Measurements from ENCODE around the gene NOD2. TPM values are rescaled to one million over a fixed set of nuclear protein-coding genes. Genes with fewer than 3 reads are reported as not detected.

NOD2 gene
- total RNA-seq, 1 experiment from 2014 or later, result not detected

GRCh38 chr16:50694206-50694605 lies 800 bp downstream of the NOD2 start:
- DNase-seq (ENCODE audit: low spot score), result no peak

DNA sequence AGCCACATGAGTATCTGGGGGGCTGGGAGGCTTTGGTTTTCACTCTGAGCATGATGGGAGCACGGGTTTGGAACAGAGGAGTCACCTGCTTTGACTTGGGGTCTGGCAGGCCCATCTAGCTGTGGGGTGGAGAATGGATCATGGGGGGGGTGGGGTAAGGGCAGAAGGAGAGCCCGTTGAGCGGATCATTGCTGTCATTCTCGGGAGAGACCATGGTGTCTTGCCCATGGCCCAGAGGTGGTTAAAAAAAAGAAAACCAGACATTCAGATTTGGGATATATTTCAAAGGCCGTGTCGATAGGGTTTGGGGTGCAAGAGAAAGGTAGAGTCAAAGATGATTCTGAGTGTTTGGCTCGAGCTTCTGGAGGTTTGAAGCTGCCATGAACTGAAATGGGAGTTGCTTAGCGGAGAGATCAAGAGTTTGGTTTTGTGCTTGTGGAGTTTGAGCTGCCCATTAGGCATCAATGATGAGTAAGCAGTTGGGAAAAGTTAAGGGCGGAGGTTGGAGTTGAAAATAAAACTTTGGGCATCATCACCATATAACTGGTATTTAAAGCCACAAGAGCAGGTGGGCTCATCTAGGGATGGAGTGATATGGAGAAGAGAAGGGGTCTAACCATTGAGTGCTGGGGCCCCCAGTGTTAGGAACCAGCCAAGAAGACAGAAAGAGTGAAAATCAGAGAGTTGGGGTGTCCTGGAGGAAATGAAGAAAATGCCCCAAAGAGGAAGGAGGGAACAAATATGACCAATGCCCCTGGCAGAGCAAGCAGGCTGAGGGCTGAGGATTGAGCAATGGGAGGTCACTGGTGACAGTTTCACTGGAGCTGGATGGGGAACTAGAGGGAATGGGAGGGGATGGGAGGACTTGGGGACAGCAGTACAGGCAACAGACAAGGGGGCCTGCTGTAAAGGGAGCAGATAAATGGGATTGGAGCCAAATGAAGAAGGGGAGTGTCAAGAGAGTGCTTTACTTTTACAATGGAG lies 1.9 kb downstream of the NOD2 start:
- DNase-seq (ENCODE audit: low spot score), result no peak

DNA sequence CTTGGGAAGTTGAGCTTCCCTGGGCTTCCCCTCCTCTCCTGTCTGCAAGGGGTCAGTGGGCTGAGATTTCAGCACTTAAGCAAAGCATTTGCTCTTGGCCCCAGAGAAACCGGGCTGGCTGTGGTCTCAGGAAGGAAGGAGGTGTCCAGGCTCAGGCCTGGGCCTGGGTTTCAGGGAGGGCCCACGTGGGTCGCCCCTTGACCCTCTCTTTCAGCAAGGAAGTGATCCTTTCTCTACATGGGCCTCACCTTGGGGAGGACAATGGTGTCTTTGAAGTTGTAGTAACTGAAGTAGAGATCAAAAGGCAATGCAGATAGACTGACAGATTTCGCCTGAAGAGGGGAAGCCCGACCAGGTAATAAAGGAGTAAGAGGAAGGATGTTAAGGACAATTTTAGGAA lies 2.7 kb downstream of the NOD2 start:
- DNase-seq (ENCODE audit: low spot score), result no peak

- peak; percentile 73 for DNase-seq (ENCODE audit: low spot score)
These were observed 3.4 kb downstream of the NOD2 start for GRCh38 chr16:50696575-50697420.

DNA sequence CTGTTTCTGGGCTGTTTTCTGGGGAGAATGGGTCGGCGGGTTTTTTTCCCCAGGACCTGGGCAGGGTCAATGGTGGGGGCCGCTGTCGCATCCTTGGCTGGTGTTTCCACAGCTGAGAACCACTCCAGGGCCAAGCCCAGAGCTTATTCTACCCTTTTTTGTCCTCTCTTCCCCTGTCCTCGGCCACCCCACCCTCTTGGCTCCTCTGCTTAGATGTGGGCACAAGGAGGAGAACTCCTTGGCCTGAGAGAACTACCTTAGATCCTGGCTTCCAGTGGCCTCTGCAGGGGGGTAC lies 4.0 kb downstream of the NOD2 start:
- DNase-seq (ENCODE audit: low spot score), result no peak

DNA sequence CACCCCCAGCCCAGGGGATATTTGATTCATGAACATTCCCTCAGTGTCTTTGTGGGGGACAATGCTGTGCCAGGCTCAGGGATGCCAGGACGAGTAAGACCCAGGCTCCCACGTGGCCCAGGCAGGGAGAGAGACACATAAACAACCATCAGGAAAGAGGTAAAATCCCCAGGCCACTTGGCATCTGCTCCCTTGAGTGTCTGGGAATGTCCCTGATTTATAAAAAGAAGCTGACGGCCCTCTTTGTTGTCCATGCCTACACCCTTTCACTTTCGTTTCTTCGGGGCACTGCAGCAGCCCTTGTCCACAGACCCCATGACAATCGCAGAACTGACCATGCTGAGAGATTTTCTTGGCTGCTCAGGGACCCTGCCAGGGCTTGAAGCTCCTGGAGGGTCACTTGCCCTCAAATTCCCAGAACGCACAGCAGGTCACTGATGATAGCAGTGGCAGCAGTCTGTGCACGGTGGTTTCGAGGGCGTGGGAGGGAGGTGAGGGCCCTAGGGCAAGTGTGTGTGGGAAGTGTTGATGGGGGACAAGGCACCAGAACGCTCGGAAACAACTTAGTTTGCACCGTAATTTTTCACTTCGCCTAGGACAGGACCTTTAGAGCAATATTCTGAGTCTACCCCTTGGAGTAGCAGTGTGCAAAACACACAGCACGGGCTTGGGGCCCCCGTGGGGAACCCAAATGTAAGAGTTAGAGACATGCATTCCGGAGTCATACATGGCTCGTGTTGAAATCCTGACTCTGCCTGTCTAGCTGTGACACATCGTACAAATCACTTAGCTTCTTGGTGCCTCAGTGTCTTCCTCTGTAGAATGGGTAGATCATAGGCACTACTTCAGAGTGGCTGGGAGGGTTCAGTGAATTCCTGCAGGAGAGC lies 4.7 kb downstream of the NOD2 start:
- DNase-seq (ENCODE audit: low spot score), result peak; percentile 34

GRCh38 chr16:50699326-50700159 lies 6.1 kb downstream of the NOD2 start:
- DNase-seq (ENCODE audit: low spot score), result peak; percentile 26

DNA sequence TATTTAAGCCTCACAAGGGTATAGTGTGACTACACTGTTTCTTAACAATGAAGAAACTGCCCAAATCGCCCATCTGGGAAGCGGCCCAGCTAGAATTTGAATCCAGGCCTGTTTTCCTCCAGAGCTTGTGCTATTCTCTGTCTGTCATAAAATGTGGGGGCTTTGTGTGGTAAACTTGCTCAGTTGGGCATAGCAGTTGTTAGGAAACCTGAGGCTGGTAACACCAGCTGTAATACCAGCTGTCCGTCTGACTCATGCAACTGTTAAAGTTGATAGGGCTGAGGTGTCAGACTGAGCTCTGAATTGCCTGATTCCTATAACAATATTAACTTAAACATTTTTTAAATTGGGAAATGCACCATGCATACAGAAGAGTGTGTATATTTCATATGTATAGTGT lies 9.3 kb downstream of the NOD2 start:
- DNase-seq (ENCODE audit: low spot score), result no peak

- DNase-seq (ENCODE audit: low spot score), result no peak
These were observed 10.8 kb downstream of the NOD2 start for GRCh38 chr16:50704245-50704644.

- no peak for DNase-seq (ENCODE audit: low spot score)
These were observed 12.2 kb downstream of the NOD2 start for GRCh38 chr16:50705436-50706110.

DNA sequence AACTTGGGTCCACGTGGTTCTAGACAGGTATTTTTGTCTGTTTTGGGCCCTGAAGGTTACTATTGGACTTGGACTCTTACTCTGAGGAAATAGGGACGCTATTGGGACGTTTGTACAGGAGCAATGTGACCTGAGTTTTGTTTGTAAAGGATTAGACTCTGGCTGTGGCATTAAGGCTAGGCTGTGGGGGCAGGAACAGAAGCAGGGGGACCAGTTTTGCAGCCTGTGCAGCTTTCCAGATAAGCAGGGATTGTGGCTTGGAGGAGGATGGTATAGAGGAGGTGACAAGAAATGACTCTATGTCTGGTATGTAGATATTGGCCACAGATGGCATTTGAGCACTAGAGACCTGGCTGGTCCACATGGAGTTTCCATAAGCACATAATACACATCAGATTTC lies 12.8 kb downstream of the NOD2 start:
- no peak for DNase-seq (ENCODE audit: low spot score)

DNA sequence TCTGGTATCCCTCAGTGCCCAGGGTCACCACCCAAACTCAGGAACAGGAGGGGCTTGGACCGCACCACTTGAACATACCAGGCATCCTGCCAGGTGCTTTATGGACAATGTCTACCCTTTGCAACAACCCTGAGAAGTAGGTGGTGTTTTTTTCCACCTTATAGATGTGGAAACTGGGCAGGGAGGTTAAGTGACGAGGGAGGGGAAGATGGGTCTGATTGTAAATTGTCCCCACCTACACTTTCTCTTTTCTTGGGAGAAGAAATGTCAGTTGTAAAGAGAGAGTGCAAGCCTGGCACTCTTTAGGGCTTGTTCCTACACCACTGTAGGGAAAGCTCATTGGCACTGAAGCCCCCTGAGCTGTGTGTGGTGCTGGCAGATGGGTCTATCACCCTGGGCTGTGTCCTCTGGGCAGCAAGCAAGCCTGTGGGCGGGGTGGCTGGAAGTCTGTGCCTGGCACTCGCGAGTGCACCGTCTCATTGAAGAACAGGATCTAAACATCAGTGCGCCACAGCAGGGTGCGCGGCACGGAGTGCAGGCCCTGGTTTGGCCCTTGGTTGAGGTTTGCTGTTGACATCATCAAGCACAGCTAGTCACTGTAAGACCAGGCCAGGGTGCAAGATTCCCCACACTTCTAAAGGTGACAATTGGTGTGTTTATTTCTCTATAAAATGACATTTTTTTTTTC lies 15.1 kb downstream of the NOD2 start:
- no peak for DNase-seq (ENCODE audit: low spot score)

DNA sequence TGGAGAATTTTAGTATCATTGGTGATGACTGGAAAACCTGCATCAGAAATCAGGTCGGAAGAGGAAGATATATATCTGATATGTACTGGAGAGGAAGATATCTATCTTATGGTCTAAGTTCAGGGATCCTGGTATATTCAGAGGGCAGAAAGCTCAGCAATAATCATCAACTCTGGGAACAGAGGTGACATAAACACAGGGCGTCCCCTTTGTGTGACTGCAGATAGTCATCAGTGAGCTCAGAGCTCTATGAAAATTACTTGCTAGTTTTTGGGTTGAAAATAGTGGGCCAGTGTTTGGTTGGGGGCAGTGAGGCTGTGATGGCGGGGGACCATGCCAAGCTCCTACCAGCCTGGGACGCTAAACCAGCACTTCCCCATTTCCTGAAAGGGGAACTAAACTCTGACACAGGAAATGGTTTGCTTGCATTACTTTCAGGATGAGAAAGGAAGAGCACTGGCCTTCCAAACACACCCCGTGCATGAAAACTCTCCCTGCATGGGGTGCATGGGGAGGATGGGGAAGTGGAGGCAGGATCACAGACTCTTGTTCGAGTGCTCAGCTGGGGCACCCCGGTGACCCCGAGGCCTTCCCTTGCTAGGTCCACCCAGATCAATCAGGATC lies 15.8 kb downstream of the NOD2 start:
- DNase-seq (ENCODE audit: low spot score), result no peak

GRCh38 chr16:50709980-50710379 lies 16.6 kb downstream of the NOD2 start:
- DNase-seq (ENCODE audit: low spot score), result no peak

GRCh38 chr16:50711040-50711439 lies 17.6 kb downstream of the NOD2 start:
- DNase-seq (ENCODE audit: low spot score), result no peak

GRCh38 chr16:50711862-50712559 lies 18.6 kb downstream of the NOD2 start:
- no peak for DNase-seq (ENCODE audit: low spot score)

GRCh38 chr16:50712560-50712898 lies 19.1 kb downstream of the NOD2 start:
- DNase-seq (ENCODE audit: low spot score), result no peak

DNA sequence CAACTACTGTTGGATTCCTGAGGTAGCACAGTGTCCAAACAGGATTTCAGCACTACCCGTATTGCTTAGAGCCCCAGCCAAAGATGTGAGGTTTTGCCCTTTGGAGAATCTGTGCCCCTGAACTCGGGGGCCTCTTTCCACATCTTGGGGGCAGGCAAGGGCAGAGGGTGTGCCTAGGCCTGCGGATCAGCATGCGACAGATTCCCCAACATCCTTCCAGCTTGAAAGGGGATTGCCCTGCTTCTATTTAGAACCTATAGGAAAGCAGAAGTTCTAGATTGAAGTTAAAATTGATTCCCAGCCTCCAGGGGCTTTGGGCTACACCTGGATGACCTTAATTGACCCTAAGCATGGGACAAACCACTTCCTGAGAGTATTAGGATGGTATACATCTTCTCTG lies 19.6 kb downstream of the NOD2 start:
- no peak for DNase-seq (ENCODE audit: low spot score)

GRCh38 chr16:50717091-50717490 lies 23.7 kb downstream of the NOD2 start:
- no peak for DNase-seq (ENCODE audit: low spot score)

Measured in H4 (cell line).